Neuron (in vitro differentiated cells): Measurements from ENCODE around the gene WNT8B.

Experiments
- H2AFZ ChIP-seq: one replicate; pipeline ENCODE4 v1.6.1; 2013; ENCODE audit warnings: low read depth, mild to moderate bottlenecking, inconsistent platforms, low read length, moderate library complexity
- H3K27me3 ChIP-seq: one replicate; pipeline ENCODE4 v1.6.1; 2013; ENCODE audit warnings: low read length; ENCODE audit not compliant: insufficient read depth
- H3K36me3 ChIP-seq: one replicate; pipeline ENCODE4 v1.6.1; 2013; ENCODE audit warnings: low read length; ENCODE audit not compliant: insufficient read depth
- H3K4me1 ChIP-seq: one replicate; pipeline ENCODE4 v1.6.1; 2013; ENCODE audit warnings: low read length; ENCODE audit not compliant: insufficient read depth
- H3K4me3 ChIP-seq: 2 replicates; pipeline ENCODE4 v1.5.1; 2013; ENCODE audit warnings: mild to moderate bottlenecking, low read length, moderate library complexity
- H3K9me3 ChIP-seq: one replicate; pipeline ENCODE4 v1.6.1; 2013; ENCODE audit warnings: low read length

WNT8B gene

DNA sequence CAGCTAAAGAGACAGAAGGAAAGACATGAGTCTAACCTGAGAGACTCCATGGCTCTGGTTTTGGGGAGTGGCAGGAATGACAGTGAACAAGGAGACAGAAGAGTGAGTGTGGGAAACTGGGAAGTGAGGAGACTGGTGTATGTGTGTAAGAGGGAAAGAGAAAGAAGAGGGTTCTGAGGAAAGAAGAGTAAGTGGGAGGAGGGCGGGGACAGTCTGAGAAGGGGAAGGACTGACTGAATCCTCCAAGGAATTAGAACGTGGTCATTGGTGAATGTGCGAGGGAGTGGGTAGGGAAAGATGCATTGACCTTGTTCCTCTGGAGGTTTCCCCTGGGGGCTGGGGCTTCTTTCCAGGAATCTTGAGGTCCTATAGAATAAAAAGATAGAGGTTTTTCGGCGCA is 26.6 kb downstream of the WNT8B start:
- Histone ChIP-seq H3K36me3 (peaks cover 23% of the 10 kb centered on the region), H3K4me3 (no peak overlapping the region), H3K27me3 (no peaks in the 10 kb centered on the region)

DNA sequence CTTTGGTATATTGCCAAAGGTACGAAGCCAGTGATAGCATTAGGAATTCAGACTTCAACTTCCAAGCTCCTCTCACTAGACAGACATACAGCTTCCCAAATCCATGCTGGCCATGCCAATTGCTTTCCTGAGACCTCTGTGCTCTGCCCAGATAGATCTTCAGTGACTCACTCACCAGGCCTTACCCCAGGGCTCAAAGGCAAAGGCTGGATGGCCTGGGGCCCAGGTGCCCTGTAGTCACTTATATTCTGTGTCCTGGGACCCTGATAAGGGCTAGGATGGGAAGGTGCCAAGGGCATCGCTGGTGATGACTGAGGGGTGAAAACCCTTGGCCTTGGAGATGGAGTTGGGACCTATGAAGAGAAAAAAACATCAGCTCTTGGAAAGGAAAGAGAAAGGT is 27.7 kb downstream of the WNT8B start:
- Histone ChIP-seq H3K27me3 (no peaks in the 10 kb centered on the region), H3K4me1 (peaks cover 15% of the 10 kb centered on the region), H2AFZ (no peak overlapping the region), H3K4me3 (no peak overlapping the region), H3K9me3 (peaks cover 3% of the 10 kb centered on the region), H3K36me3 (peaks cover 25% of the 10 kb centered on the region)

More for the DNA sequence above, 26.6 kb downstream of the WNT8B start:
- no peak overlapping the region for H2AFZ ChIP-seq
- peaks cover 27% of the 10 kb centered on the region for H3K4me1 ChIP-seq
- peaks cover 3% of the 10 kb centered on the region for H3K9me3 ChIP-seq

DNA sequence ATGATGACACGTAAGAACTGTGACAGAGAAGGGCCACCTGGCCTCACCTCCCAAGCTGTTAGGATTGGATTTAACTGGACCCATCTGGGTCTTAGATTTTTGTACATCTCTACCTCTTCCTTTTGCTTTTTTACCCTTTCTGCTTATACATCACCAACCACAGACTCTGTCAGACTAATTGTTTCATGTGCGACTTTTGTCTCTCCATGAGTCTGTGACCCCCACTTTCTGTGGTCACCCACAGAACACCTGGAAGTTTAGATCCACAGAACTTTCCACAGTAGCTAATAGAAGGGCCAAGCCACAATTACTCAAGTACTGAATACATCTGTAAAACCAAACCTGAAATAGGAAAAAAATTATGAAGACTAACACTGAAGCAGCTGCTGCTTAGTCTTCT is 33.8 kb downstream of the WNT8B start:
- H3K4me1 ChIP-seq, result peaks cover 5% of the 10 kb centered on the region
- no peak overlapping the region for H3K4me3 ChIP-seq
- H2AFZ ChIP-seq, result no peak overlapping the region
- peaks cover 29% of the 10 kb centered on the region for H3K36me3 ChIP-seq
- no peaks in the 10 kb centered on the region for H3K27me3 ChIP-seq
- no peaks in the 10 kb centered on the region for H3K9me3 ChIP-seq

GRCh38 chr10:100498059-100498458 is 35.2 kb downstream of the WNT8B start:
- Histone ChIP-seq H2AFZ (no peak overlapping the region), H3K9me3 (no peaks in the 10 kb centered on the region), H3K4me3 (no peak overlapping the region), H3K4me1 (peaks cover 8% of the 10 kb centered on the region), H3K36me3 (peaks cover 37% of the 10 kb centered on the region), H3K27me3 (no peaks in the 10 kb centered on the region)

DNA sequence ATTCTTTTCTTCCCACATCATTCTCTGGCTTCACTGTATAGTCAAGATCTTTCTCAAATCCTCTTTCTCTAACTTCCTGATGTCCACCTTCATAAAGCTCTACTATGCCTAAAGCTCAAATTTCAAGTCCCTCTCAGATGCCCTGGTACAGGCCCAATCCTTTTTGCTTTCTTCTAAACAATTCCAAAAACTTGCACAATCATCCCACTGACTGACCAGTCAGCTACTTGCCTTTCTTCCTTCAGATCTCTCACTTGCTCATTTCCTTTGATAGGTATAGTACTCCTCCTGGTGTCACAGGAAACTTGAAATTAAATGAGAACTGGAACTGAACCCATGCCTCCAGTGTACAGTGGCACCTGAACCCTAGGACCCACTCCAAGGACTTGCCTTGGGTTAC is 38.6 kb downstream of the WNT8B start:
- H3K36me3 ChIP-seq, result peaks cover 21% of the 10 kb centered on the region
- H3K27me3 ChIP-seq, result no peaks in the 10 kb centered on the region

DNA sequence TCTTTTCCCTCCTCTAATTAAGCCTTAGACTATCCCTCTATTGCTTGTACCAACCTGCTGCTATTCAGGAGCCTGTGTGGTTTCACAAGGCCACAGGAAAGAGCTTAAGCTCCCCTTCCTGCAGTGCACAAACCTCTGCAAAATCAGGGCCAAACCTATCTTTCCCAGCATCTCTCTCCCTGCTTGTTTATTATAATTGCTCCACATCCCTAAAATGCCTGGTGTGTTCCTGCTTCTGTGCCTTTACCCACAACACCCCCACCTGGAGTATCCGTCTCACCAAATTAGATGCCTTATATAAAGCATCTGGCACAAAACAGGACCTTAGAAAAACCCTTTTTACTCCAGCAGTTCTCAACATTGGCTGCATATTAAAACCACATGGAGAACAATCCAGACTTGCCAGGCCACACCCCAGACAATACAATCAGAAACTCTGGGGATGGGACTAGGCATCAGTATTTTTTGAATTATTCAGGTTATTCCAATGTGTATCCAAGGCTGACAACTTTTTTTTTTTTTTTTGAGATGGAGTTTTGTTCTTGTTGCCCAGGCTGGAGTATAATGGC is 40.2 kb downstream of the WNT8B start:
- Histone ChIP-seq H3K27me3 (no peaks in the 10 kb centered on the region), H3K36me3 (peaks cover 27% of the 10 kb centered on the region)

More for the DNA sequence above, 38.6 kb downstream of the WNT8B start:
- Histone ChIP-seq H2AFZ (no peak overlapping the region), H3K4me1 (peaks cover 36% of the 10 kb centered on the region), H3K4me3 (no peak overlapping the region), H3K9me3 (no peaks in the 10 kb centered on the region)

DNA sequence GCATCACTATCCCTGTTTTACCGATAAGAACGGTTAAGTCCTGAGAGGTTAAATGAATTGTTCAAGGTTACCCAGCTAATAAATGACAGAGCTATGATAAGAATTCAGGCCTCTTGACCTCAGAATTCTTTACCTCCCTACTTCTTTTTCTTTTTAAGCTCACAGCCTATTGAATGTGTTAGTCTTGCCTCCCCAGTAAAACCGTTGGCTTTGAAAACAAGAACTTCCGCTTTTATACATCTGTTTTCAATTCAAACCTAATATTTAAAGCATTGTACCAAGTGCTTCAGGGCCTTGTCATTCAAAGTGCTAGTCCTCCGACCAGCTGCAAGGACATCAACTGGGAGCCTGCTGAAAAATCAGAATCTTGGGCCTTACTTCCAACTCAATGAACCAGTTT is 41.3 kb downstream of the WNT8B start:
- Histone ChIP-seq H2AFZ (no peak overlapping the region), H3K27me3 (no peaks in the 10 kb centered on the region), H3K36me3 (peaks cover 22% of the 10 kb centered on the region), H3K4me1 (peaks cover 39% of the 10 kb centered on the region), H3K4me3 (no peak overlapping the region), H3K9me3 (no peaks in the 10 kb centered on the region)

More for the DNA sequence above, 40.2 kb downstream of the WNT8B start:
- Histone ChIP-seq H3K4me3 (no peak overlapping the region), H2AFZ (no peak overlapping the region), H3K9me3 (no peaks in the 10 kb centered on the region), H3K4me1 (peaks cover 36% of the 10 kb centered on the region)

- H3K4me3 ChIP-seq, result no peak overlapping the region
- peaks cover 19% of the 10 kb centered on the region for H3K36me3 ChIP-seq
- no peaks in the 10 kb centered on the region for H3K9me3 ChIP-seq
- H2AFZ ChIP-seq, result no peak overlapping the region
- H3K4me1 ChIP-seq, result peaks cover 34% of the 10 kb centered on the region
- H3K27me3 ChIP-seq, result no peaks in the 10 kb centered on the region
These were observed 42.4 kb downstream of the WNT8B start for GRCh38 chr10:100505164-100505563.

- Histone ChIP-seq H3K9me3 (no peaks in the 10 kb centered on the region), H3K36me3 (peaks cover 12% of the 10 kb centered on the region), H3K27me3 (no peaks in the 10 kb centered on the region), H3K4me1 (peaks cover 34% of the 10 kb centered on the region), H3K4me3 (no peak overlapping the region), H2AFZ (no peak overlapping the region)
These were observed 44.0 kb downstream of the WNT8B start for GRCh38 chr10:100506596-100507356.

DNA sequence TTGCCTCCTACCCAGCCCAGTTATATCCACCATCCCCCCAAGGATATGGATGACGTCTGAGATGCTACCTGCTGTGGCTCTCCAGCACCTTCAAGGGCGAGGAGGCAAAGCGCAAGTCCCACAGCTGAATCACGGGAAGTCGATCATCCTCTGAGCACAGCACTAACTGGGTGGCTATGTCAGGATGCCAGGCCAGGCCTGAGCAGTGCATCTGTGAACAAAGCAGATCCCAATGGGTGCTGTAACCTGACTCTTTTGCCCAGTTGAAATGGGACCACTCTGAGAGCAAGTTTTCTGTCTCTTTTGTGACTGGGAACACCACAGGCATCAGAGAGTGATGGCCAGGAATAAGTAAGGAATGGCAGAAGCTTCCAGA is 44.5 kb downstream of the WNT8B start:
- Histone ChIP-seq H3K27me3 (no peaks in the 10 kb centered on the region), H3K4me3 (no peak overlapping the region), H2AFZ (no peak overlapping the region), H3K36me3 (peaks cover 7% of the 10 kb centered on the region), H3K4me1 (peaks cover 34% of the 10 kb centered on the region), H3K9me3 (no peaks in the 10 kb centered on the region)

GRCh38 chr10:100508266-100508665 is 45.5 kb downstream of the WNT8B start:
- no peak overlapping the region for H3K4me3 ChIP-seq
- H3K36me3 ChIP-seq, result peaks cover 6% of the 10 kb centered on the region
- no peaks in the 10 kb centered on the region for H3K27me3 ChIP-seq

DNA sequence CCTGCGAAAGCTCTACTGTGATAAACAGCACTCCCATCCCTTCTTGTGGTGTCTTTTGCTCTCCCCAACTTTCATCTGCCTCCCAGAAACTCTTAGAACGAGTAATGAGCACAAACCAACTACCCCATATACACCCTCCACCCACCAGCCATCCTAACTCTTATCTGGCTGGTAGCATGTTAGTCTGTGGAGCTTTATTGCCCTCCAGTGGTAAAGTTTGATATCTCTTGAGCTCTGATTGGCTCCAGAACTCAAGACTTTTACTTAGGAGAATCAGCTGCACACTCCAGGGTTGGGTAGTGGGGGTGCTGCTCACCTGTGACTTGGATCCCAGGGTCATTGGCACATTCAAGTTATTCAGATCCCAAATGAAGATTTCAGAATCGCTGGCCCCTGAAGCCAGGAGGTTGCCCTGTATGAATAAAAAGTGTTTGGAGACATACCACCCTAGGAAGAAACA is 45.9 kb downstream of the WNT8B start:
- peaks cover 6% of the 10 kb centered on the region for H3K36me3 ChIP-seq
- H2AFZ ChIP-seq, result no peak overlapping the region
- H3K4me1 ChIP-seq, result peaks cover 25% of the 10 kb centered on the region
- no peaks in the 10 kb centered on the region for H3K9me3 ChIP-seq
- H3K4me3 ChIP-seq, result no peak overlapping the region
- no peaks in the 10 kb centered on the region for H3K27me3 ChIP-seq

More at GRCh38 chr10:100508266-100508665, 45.5 kb downstream of the WNT8B start:
- H3K9me3 ChIP-seq, result no peaks in the 10 kb centered on the region
- peaks cover 30% of the 10 kb centered on the region for H3K4me1 ChIP-seq
- no peak overlapping the region for H2AFZ ChIP-seq

DNA sequence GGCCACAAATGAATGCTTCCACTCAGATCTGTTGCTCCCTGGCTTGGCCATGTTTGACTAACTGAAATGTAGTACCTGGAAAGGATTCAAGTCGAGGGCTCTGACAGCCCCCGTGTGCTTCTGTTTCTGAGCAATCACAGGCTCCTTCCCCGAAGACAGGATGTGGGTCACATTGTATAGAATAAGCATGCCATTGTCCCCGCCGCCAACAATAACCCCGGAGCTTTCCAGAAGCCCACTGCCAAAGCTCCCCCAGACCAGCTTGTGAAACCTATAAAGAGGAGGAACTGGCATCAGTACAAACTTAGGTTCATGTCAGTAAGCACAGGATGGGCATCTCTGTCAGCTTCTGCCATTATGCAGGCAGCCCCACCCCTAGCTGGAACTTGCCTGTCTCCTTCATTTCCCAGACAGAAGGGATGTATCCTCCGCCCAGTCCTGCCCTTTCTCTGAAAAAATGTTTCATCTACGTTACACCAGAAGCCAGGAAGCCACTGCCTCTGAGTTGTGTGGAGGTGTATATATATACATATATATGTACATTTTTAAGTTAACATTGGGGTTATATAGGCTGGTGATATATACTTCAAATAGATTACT is 46.5 kb downstream of the WNT8B start:
- Histone ChIP-seq H2AFZ (no peak overlapping the region), H3K4me1 (peaks cover 19% of the 10 kb centered on the region), H3K4me3 (no peak overlapping the region), H3K27me3 (no peaks in the 10 kb centered on the region), H3K36me3 (peaks cover 6% of the 10 kb centered on the region), H3K9me3 (no peaks in the 10 kb centered on the region)
